HG03469 (cell line): Measurements from ENCODE around the gene UBE3A.
A peak's percentile ranks its signal among the peaks of the same experiment; 100 is the strongest.
"Not testable (repeated sequence)": the region's sequence is repeated elsewhere in the genome, so short reads cannot be mapped to it uniquely, and the experiment has no call there.

Experiments used
- ATAC-seq: cut with Tn5 transposase; IDR thresholded peaks from one replicate; pipeline ENCODE4 v1.9.1; 2021; ENCODE audit warnings: mild to moderate bottlenecking, moderate library complexity, moderate number of reproducible peaks; ENCODE audit not compliant: unreplicated experiment

Gene UBE3A

GRCh38 chr15:25438601-25439368 is at the start of gene UBE3A:
TSS of gene UBE3A (minus strand) at chr15:25439024. CDS start at chr15:25409107, 29,917 bp downstream.
- ATAC-seq: peak; percentile 75

GRCh38 chr15:25487226-25487884 is 48.5 kb upstream of the UBE3A start:
- no peak for ATAC-seq

DNA sequence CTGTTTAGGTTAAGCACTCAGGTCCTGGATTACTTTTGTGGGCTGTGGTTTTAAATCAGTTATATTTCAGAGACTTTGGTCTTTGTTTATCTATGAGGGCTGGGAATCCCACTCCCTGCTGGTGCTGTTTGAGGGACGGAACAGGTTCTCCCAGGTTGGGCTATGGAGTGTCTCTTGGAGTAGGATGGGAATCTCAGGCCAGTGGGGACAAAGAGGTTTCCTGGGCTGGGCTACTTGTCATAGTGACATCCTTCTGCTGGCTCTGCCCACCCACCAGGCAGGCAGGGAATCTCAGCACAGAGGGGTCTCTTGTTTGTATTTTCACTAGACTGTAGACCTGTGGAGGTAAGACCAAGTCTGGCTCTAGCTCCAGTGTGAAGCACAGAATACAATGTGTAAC is 47.2 kb upstream of the UBE3A start:
- ATAC-seq: no peak

GRCh38 chr15:25481208-25481859 is 42.5 kb upstream of the UBE3A start:
- ATAC-seq: no peak

DNA sequence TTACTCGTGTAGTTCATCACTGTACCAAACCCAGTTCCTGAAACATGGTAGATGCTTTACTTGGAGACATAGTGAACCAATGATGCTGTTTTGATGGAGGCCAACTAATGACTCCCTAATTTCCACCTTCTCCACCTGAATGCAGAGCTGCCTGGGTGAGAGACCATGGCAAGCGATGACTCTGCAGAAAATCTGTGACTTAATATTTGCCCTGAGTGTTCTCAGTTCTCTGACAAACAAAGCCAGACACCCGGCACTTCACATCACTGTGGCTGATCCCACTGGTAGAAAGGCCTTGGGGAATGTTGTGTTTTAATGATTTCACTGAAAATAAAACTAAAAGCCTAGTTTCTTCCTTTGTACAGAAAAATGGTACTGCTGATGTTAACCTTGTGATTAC is 39.5 kb upstream of the UBE3A start:
- ATAC-seq: no peak

DNA sequence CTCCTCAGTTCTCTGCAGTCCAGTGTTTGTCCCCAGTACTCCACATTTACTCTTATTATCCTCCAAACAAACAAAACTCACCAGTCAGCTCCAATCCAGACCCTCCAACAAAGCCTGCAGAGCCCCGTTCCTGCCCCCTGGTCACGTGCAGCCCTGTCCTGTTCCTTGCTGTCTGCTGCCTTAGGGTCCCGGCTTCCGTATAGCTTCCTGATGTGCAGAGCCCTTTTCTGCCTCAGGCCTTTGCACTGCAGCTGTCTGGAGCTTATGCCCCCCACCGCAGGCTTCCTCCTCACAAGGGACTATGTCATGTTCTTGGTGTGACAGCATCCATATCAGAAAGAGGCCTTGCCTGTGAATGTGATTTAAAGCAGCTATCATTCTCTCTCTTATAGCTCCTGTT is 39.0 kb upstream of the UBE3A start:
- ATAC-seq: no peak

DNA sequence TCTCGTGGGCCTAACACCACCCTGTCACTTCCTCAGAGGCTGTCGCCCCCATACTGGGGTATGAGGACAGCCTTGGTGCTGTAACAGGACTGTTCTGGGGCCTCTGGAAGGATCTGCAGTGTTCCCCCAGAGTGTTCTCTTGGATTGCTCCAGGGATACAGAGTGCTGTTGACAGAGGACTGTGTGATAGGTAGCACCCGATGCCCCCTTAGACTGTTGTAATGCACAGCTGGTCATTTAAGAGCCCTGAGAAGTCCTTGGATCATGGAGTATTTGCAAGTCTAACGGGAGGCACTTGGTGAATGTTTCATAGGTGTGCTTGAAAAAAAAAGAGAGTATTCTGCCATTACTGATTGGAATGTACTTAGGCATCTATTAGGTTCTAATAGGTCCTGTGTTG is 35.4 kb upstream of the UBE3A start:
- ATAC-seq: no peak

- no peak for ATAC-seq
These were observed 31.4 kb upstream of the UBE3A start for GRCh38 chr15:25470230-25470629.

GRCh38 chr15:25469377-25469776 is 30.6 kb upstream of the UBE3A start:
- ATAC-seq: no peak

DNA sequence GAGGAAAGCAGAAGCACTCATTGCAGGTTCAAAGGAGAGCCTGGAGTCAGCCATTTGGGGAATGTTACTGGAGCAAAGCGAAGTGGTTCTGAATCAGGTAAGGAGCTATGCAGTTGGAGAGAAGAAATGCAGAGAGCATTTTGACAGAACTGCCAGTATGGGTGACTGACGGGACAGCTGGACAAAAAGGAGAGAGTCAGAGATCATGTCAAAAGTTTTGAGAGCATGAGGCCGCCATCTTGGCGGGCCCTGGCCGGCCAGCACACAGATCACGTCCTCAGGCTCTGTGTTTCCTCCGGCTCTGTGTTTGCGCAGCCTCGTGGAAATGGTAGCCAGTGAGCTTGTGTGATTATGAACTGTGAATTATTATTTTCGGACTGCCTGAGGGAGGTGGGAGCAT is 29.8 kb upstream of the UBE3A start:
- ATAC-seq: no peak

DNA sequence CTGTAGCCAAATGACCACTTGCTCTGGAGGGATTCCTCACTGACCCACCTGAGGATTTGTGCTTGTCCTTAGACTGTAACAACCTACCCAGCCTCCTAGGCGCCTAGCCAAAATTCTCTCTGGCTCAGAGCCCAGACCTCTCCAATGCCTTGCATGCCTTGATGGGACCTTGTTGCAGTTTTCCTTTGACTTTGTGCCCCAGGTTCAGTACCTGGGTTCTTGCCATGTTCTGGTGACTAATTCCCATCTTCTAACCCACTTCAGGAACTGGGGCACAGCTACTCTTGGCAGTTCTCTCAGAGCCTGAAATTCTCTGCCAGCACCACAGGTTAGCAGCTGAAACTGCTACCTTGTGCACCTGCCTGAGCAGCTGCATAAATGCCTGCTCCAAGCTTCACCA is 27.0 kb upstream of the UBE3A start:
- no peak for ATAC-seq

DNA sequence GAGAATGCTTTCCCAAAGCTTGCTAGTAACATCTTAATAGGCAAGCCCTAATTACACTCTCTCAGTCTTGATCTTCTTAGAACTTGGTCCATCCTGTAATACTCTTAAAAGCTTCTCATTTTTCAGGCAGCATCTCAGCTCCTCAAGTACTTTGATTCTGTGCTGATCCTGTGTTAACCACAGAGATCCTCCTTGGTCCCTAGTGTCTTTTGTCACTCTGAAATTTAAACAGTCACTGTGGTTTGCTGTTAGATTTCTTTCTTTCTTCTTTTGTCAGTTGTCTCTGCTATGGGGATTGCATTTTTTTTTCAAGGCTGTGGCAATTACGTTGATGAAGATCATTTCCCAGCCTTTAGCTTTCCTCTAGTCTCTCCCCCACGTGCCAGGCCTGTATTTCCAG is 26.0 kb upstream of the UBE3A start:
- no peak for ATAC-seq

DNA sequence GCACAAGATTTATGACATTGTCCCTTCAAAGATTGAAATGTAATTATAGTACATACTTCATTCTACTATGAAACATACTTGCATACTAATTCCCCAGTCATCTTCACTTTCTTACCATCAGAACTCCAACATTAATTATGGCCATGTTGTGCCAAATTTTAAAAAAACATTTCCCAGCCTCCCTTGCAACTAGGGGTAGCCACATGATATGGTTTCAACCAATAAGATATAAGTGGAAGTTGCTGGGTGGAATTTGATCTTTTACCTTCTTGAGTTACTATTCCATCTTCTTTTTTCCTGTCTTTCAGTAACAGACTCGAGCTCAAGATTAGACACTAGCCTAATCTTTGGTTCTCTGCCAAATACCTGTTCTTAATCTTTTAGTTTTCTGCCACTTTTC is 25.6 kb upstream of the UBE3A start:
- ATAC-seq: no peak

- no peak for ATAC-seq
These were observed 17.4 kb upstream of the UBE3A start for GRCh38 chr15:25456196-25456595.

GRCh38 chr15:25455226-25455625 is 16.4 kb upstream of the UBE3A start:
- no peak for ATAC-seq

GRCh38 chr15:25454771-25455170 is 15.9 kb upstream of the UBE3A start:
- no peak for ATAC-seq

DNA sequence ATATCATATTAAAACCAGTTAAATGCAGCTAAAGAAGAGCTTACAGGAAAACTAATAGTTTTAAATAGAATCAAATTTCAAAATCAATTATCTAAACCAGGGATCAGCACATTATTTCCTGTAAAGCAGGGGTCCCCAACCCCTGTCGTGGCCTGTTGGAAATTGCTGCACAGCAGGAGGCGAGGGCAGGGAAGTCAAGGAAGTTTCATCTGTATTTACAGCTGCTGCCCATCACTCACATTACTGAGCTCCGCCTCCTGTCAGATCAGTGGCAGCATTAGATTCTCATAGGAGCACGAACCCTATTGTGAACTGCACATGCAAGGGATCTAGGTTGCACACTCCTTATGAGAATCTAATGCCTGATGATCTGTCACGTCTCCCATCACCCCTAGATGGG is 14.4 kb upstream of the UBE3A start:
- not testable (repeated sequence) for ATAC-seq

DNA sequence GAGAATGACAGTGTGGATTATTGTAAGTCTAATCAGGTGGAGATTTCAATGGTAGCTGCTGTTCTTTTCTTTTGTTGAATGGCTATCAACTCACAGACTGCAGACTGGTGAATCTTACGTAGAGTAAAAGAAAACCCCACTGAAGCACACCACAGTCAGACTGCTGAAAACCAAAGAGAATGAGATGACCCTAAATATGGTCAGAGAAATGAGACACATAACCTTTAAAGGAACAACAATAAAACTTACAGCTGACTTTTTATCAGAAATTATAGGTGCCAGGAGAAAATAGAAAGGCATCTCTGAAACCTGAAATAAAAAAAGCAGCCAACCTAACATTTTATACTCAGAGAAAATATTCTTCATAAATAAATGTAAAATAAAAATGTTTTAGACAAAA is 12.7 kb upstream of the UBE3A start:
- ATAC-seq: no peak

GRCh38 chr15:25450163-25450562 is 11.3 kb upstream of the UBE3A start:
- no peak for ATAC-seq

- no peak for ATAC-seq
These were observed 7.3 kb upstream of the UBE3A start for GRCh38 chr15:25446076-25446475.

DNA sequence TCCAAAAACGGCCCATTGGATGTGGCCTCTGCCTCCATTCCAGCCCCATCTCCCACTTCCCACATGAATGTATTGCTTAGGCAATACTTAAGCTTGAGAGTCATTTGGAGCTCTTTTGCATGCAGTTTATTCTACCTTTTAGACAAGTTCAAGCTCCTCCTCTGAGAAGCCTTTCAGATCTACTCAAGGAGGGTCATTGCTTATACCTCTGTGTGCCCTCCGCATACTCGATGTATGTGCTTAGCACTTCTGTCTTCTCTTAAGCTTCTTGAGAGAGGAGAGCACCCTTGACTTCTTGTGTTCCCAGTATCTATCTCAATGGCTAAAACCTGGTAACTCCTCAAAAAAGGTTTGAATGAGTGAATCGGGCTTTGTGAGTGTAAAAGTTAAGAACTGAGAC is 6.6 kb upstream of the UBE3A start:
- no peak for ATAC-seq

DNA sequence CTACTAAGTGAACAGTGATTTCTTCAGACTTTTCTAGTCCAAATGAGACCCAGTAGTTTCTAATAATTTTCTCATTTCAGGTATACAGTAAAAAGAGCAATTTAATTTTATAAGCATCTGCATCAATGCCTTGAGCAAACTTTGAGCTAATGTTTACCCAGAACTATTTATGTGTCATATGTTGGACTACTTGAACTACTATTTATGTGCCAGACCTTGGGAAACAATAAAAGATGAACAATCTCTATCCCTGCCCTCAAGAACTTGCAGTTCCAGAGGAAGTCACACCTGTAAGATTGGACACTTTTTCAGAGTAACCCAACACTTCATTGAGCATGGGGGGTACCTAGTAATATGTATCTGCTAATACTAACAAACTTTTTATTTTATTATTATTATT is 2.3 kb upstream of the UBE3A start:
- ATAC-seq: no peak
